Stimulated activated memory B cell treated with anti-CD40 and anti-IgM and Interleukin-4, amounts not matched to agents 10 μg/mL and 1 μg/mL and 100 μg/mL, for 72 hours (primary cell): ENCODE data around the gene PROSER1.

Experiments
- ATAC-seq: fragments of 150-1000 bp; cut with Tn5 transposase; 2 replicates; pipeline ENCODE4 v1.10.0; 2021
- H3K27ac Mint-ChIP-seq: one replicate; pipeline ENCODE4 v1.8.0; 2022; ENCODE audit warnings: mild to moderate bottlenecking, mixed read lengths
- H3K27me3 Mint-ChIP-seq: one replicate; pipeline ENCODE4 v1.8.0; 2022; ENCODE audit warnings: mixed read lengths
- H3K36me3 Mint-ChIP-seq: one replicate; pipeline ENCODE4 v1.8.0; 2022; ENCODE audit warnings: mixed read lengths
- H3K4me1 Mint-ChIP-seq: one replicate; pipeline ENCODE4 v1.8.0; 2022; ENCODE audit warnings: mixed read lengths
- H3K4me3 Mint-ChIP-seq: one replicate; pipeline ENCODE4 v1.8.0; 2022; ENCODE audit warnings: mild to moderate bottlenecking, moderate library complexity, mixed read lengths
- H3K9me3 Mint-ChIP-seq: one replicate; pipeline ENCODE4 v1.8.0; 2022; ENCODE audit warnings: mixed read lengths

The PROSER1 gene

GRCh38 chr13:38998739-38999138 lies 39.1 kb downstream of the PROSER1 start:
- Mint-ChIP-seq H3K27ac (no peak overlapping the region), H3K9me3 (no peaks in the 10 kb centered on the region), H3K36me3 (no peaks in the 10 kb centered on the region), H3K4me3 (no peak overlapping the region), H3K4me1 (no peaks in the 10 kb centered on the region), H3K27me3 (no peaks in the 10 kb centered on the region)
- no peak for ATAC-seq

GRCh38 chr13:38993381-38993780 lies 44.5 kb downstream of the PROSER1 start:
- H3K9me3 Mint-ChIP-seq, result no peaks in the 10 kb centered on the region
- no peaks in the 10 kb centered on the region for H3K4me1 Mint-ChIP-seq
- H3K36me3 Mint-ChIP-seq, result no peaks in the 10 kb centered on the region
- H3K27me3 Mint-ChIP-seq, result no peaks in the 10 kb centered on the region
- no peak overlapping the region for H3K27ac Mint-ChIP-seq
- ATAC-seq, result no peak
- H3K4me3 Mint-ChIP-seq, result no peak overlapping the region

- H3K36me3 Mint-ChIP-seq, result no peaks in the 10 kb centered on the region
- no peaks in the 10 kb centered on the region for H3K9me3 Mint-ChIP-seq
Observed at GRCh38 chr13:38990693-38991092, 47.2 kb downstream of the PROSER1 start, which contains the start of gene STOML3. Gene STOML3 (minus strand): TSS chr13:38990831. CDS start chr13:38990721, 110 bp downstream.

GRCh38 chr13:38981096-38981495 lies 56.8 kb downstream of the PROSER1 start:
- Mint-ChIP-seq H3K27ac (no peak overlapping the region), H3K9me3 (peaks cover 16% of the 10 kb centered on the region), H3K4me1 (no peaks in the 10 kb centered on the region), H3K36me3 (no peaks in the 10 kb centered on the region), H3K4me3 (no peak overlapping the region), H3K27me3 (peaks cover 10% of the 10 kb centered on the region)
- no peak for ATAC-seq

More at GRCh38 chr13:38990693-38991092, 47.2 kb downstream of the PROSER1 start, which contains the start of gene STOML3:
- Mint-ChIP-seq H3K4me1 (no peaks in the 10 kb centered on the region), H3K27ac (no peak within 1 kb of the TSS), H3K27me3 (no peaks in the 10 kb centered on the region), H3K4me3 (no peak within 1 kb of the TSS)
- no peak for ATAC-seq

GRCh38 chr13:38980750-38981078 lies 57.2 kb downstream of the PROSER1 start:
- Mint-ChIP-seq H3K27me3 (peaks cover 10% of the 10 kb centered on the region), H3K4me1 (no peaks in the 10 kb centered on the region), H3K36me3 (no peaks in the 10 kb centered on the region), H3K27ac (no peak overlapping the region), H3K9me3 (peaks cover 16% of the 10 kb centered on the region), H3K4me3 (no peak overlapping the region)
- no peak for ATAC-seq

GRCh38 chr13:38979891-38980749 lies 57.8 kb downstream of the PROSER1 start:
- Mint-ChIP-seq H3K9me3 (peaks cover 16% of the 10 kb centered on the region), H3K36me3 (no peaks in the 10 kb centered on the region), H3K4me3 (no peak overlapping the region), H3K4me1 (no peaks in the 10 kb centered on the region), H3K27ac (no peak overlapping the region), H3K27me3 (peaks cover 10% of the 10 kb centered on the region)
- ATAC-seq, result no peak

- Mint-ChIP-seq H3K4me1 (no peaks in the 10 kb centered on the region), H3K4me3 (no peak overlapping the region), H3K27me3 (no peaks in the 10 kb centered on the region), H3K9me3 (no peaks in the 10 kb centered on the region), H3K36me3 (no peaks in the 10 kb centered on the region), H3K27ac (no peak overlapping the region)
- no peak for ATAC-seq
Observed at GRCh38 chr13:38970380-38971051, 67.4 kb downstream of the PROSER1 start.

GRCh38 chr13:38969187-38969586 lies 68.7 kb downstream of the PROSER1 start:
- H3K27ac Mint-ChIP-seq, result no peak overlapping the region
- ATAC-seq, result no peak
- H3K27me3 Mint-ChIP-seq, result no peaks in the 10 kb centered on the region
- H3K9me3 Mint-ChIP-seq, result no peaks in the 10 kb centered on the region
- no peaks in the 10 kb centered on the region for H3K4me1 Mint-ChIP-seq
- no peaks in the 10 kb centered on the region for H3K36me3 Mint-ChIP-seq
- H3K4me3 Mint-ChIP-seq, result no peak overlapping the region

- no peak for ATAC-seq
- no peak overlapping the region for H3K27ac Mint-ChIP-seq
- no peaks in the 10 kb centered on the region for H3K4me1 Mint-ChIP-seq
- no peaks in the 10 kb centered on the region for H3K27me3 Mint-ChIP-seq
- H3K36me3 Mint-ChIP-seq, result no peaks in the 10 kb centered on the region
- H3K9me3 Mint-ChIP-seq, result no peaks in the 10 kb centered on the region
- H3K4me3 Mint-ChIP-seq, result no peak overlapping the region
Observed at GRCh38 chr13:38967446-38967845, 70.4 kb downstream of the PROSER1 start.

- H3K27me3 Mint-ChIP-seq, result no peaks in the 10 kb centered on the region
- no peak for ATAC-seq
- no peak overlapping the region for H3K4me3 Mint-ChIP-seq
- H3K36me3 Mint-ChIP-seq, result no peaks in the 10 kb centered on the region
- H3K27ac Mint-ChIP-seq, result no peak overlapping the region
- H3K9me3 Mint-ChIP-seq, result peaks cover 5% of the 10 kb centered on the region
- no peaks in the 10 kb centered on the region for H3K4me1 Mint-ChIP-seq
Observed at GRCh38 chr13:38965281-38965680, 72.6 kb downstream of the PROSER1 start.

GRCh38 chr13:38960175-38960574 lies 77.7 kb downstream of the PROSER1 start:
- H3K9me3 Mint-ChIP-seq, result peaks cover 5% of the 10 kb centered on the region
- no peak overlapping the region for H3K4me3 Mint-ChIP-seq
- H3K4me1 Mint-ChIP-seq, result no peaks in the 10 kb centered on the region
- ATAC-seq, result no peak
- no peaks in the 10 kb centered on the region for H3K36me3 Mint-ChIP-seq
- H3K27ac Mint-ChIP-seq, result no peak overlapping the region
- no peaks in the 10 kb centered on the region for H3K27me3 Mint-ChIP-seq
